NCI-H524 (cell line): ENCODE results near the gene TPD52L1.
A peak's percentile ranks its signal among the peaks of the same experiment; 100 is the strongest.

Source experiments
- DNase-seq, 2 experiments: peaks; one replicate each; lab custom pipeline; 2025; lab: John Stamatoyannopoulos, UW

Gene TPD52L1

DNA sequence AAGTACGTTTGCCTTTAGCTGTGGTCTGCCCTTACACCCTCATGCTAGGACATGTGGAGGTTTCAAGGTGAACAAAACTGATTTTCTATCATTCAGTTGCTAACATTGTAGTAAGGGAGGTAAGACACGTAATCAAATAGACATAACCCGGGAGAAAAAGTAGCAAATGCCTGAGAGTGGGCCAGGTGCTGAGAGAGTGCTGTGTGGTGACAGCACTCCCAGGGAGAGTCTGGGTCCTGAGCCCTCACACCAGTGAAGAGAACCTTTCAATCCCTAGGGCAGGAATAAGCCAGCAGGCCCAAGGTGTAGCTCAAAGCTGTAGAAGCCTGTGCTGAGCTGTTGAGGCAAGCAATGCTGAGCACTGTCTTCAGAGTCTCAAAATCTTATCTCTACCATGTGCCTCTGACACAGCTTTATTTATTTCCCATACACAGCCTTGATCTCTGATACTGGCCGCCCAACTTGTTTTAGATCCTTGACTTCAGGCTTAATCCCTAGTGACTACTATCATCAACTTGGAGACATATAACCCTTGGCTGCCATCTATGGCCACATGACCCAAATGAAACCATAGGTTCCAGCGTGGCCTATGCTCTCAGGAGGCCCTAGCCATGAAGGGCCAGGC, 55.2 kb downstream of the TPD52L1 start:
- no peak for DNase-seq

DNA sequence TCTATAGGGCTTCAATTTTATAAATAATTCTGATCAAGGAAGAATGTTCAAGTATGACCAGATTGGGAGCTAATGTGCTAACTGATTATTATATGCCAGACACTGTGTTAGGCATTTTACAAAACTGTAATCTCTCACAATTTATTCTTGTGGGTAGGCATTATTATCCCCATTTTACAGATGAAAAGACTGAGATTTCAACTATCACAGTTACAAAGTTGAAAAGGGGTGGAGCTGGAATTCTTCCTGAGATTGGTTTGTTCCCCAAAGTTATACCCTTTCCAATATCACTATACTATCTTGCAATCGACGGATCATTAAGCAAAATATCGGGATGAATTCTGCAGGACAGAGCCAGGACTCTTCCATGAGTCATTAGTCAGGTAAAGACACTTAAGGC, 57.1 kb downstream of the TPD52L1 start:
- no peak for DNase-seq

DNA sequence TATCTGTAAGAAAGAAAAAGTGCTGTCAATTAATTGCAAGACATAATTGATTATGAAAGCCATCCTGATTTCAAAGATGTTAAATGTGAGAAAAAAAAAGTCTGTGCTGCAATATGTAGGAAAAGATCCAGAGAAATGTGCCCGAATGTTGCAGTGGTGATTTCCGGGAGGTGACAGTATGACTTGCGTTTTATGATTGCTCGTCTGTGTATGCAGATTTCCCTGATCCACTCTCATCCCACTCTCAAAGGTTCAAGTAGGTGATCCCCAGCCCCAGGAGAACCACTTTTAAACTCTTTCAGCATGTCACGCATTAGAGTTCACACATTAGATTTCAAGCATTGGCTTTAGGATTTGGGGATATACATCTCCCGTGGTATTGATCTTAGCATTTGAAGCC, 57.8 kb downstream of the TPD52L1 start:
- peak in 1 of 2 experiments; percentile 11 for DNase-seq

DNA sequence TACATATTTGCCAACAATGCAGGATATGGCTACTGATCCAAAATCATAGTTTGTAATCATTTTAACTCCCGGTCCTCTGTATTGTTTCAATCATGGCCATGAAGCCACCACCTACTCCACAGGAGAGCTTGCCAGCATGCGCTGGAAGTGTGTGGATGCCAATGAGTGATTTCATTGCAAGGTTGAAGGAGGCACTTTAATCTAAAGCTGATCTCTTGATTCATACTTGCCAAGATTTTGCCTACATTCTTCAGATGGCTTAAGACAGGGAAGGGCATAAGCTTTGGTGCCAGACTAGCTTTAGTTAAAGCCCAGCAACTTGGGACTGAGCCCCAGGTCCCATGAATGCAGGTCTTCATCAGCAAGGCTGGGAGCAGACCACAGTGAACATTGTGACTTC, 58.8 kb downstream of the TPD52L1 start:
- DNase-seq = no peak

DNA sequence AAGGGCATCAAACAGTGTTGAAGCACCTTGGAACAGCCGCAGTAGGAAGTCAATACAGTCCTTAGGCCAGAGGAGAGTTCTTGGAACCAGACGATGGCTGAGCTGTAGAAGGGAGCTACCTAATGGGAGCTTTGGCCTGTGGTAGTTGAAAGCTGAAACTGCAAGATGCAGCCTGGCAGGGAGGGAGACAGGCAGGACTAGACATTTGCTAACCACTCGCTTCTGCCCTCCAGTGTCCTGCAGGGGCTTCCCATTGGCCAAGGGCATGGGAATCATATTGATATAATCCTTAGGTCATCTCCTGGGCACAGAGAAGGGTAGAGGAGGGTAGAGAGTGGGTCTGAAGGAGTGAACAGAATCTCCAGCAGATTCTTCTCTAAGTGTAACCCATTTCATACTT, 60.4 kb downstream of the TPD52L1 start:
- DNase-seq = no peak

DNA sequence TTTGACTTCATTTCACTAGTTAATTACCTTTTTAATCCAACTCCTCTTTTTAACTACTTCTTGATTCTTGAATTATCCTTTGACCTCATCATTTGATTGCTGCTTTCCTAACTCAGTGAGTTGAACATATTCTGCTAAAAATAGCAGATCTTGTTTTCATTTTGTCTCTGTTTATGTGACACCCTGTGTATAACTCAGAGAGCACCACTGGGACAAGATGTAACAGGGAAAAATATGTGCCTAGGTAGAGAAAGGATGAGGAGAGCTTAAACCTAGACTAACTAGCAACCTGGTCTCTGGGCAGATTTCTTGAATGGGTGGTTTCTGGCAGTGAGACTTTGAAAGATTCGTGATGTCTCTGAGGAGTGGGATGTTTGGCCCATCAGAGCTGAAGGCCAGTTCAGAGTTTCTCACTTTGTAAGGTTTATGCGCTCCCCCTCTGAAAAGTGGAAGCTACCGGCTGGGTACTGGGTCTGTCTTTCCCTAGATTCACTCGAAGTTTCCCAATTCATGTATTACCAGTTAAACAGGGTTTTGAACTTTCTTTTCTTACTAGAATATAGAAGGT, 61.8 kb downstream of the TPD52L1 start:
- DNase-seq = no peak

DNA sequence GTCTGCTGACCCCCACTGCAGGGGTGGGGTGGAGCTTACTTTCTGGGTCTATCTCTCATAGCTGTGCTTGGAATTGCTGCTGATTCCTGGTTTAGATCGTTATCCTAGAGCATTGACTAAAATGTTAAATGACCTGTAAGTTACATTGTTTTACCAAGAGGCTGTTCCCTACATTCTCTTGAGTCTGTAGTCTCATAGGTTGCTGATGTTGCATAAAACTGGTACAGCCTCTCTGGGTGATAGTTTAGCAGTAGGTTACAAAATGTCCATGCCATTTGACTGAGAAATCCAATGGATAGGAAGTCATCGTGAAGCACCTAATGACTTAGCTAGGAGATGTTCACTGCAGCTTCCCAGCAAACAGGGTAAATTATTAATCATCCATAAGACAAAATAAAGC, 62.4 kb downstream of the TPD52L1 start:
- no peak for DNase-seq

DNA sequence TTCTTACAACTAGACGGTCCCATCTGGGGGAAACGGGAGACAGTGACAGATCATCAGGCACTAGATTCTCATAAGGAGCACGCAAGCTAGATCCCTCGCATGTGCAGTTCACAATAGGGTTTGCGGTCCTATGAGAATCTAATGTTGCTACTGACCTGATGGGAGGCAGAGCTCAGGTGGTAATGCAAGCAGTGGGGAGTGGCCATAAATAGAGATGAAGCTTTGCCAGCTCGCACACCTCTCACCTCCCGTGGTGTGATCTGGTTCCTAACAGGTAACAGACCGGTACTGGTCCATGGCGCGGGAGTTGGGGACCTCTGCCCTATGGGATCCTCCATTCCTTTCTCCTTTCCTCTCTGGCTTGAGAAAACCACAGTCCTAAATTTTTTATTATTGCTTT, 63.8 kb downstream of the TPD52L1 start:
- no peak for DNase-seq

DNA sequence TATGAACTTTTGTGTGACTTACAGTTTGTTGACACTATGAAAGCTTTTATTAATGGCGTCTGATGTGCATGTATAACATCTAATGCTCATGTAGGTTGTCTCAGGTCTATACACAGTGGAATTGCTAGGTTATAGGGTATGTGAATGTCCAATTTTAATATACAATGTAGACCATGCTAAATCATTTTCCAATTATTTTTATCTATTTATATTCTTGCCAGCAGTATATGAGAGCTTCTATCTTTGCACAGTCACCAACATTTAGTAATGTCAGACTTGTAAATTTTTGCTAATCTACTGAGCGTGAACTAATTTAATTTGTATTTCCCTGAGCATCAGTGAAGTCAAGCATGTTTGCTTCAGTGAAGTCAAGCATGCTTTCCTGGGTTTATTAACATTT, 64.4 kb downstream of the TPD52L1 start:
- no peak for DNase-seq

DNA sequence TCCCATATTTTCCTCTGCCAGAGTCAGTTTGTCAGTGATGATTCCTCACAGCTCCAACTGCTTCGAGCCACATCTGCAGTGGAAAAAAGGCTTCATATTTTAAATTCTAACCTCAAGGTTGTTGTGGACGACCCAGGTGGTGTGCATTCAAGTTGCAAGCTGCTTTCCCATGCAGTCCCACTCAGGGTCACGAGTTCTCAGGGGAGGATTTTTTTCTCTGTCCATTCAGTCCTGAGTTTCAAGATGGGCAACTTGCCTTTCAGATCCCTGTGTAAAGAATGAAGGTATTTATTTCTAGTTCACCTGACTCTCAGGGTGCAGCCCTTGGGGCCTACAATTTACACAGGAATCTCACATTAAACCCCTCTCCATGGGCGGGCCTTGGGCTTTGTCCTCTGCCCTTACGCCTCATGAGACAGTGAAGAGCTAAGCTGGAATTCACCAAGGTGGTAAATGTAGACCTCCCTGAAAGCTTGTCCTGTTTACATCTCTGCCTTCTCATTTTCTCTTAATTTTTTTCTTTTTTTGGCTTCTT, 65.9 kb downstream of the TPD52L1 start:
- no peak for DNase-seq

DNA sequence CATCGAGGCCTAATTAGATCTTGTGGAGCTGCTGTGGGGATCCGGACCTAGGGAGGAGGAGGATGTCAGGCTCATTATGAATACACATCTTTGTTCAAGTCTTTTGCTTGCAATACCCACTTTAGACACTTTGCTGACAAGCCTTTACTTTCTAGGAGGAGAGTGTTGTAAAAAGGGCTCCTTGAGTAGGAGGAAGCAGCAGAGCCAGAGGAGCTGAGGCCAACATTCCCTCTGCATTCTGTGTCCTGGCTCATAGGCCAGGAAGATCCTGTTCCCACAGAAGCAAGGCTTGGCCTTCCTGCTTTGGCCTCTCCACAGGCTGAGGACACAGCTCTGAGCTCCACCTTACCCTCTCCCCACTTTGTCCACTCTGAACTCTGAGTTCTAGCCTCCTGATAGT, 67.1 kb downstream of the TPD52L1 start:
- no peak for DNase-seq

DNA sequence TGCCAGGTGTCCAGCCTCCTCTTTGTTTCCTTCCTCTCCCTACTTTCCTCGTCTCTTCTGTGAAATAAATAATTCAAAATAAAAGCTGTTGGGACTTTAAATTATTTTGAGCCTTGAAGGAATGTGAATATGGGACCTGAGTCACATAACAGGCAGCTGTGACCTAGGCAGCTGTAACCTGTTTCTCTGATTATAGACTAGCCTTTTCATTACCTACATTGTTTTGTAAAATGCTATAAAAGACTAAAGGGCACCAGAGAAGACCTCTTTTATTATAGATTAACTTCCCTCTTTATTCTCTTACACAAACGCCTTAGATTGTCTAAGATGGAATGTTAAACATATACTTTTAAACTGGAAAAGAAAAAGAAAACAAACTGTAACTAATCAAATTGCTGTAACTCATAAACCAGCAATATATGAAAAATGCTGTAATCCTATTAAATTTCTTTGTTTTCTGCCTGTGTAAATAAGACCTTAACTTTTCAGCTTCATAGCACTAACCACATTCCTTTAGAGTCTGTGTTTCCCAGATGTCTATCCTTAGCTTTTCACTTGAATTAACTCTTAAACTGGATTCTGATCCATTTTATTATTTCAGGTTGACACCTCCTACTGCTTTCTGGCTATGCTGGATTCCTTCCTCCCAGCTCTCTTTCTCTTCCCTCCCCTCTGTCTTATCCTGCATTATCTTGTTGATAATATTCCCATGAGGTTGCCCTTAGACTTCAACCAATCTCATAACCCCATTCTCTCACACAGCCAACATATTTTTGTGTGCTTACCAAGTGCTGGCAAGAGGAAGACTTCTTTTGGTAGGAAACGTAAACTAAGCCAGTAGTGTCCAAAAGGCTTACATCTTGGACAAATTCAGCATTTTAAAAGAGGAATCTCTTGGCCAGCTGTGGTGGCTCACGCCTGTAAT, 69.2 kb downstream of the TPD52L1 start:
- DNase-seq = no peak

DNA sequence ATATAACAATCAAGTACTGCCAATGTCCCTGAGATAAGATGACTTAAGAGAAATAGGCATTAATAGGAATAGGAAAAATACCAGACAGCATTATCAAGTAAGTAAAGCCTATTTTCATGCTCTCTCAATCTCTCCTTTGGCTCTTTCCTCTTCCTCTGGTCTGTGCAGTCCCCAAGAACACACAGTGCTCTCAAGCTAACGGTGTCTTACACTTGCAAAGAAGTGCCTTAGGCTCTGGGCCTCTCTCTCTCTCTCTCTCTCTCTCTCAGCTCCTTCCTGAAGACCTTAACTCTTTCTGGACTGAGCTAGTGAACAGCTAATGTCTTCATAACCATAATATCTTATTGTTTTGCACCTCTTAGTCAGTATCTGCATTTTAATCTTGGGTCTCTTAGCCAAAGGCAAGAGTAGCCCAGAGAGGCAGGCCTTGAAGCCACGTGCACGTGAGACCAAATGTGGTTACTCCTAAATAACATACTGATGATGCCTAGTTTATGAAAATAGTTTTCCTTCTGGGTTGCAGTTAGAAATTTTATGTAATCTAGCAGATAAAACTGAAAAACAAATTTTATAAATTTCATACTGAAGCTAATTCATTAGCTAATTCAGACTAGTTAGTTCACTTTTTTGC, 70.8 kb downstream of the TPD52L1 start:
- DNase-seq = no peak

DNA sequence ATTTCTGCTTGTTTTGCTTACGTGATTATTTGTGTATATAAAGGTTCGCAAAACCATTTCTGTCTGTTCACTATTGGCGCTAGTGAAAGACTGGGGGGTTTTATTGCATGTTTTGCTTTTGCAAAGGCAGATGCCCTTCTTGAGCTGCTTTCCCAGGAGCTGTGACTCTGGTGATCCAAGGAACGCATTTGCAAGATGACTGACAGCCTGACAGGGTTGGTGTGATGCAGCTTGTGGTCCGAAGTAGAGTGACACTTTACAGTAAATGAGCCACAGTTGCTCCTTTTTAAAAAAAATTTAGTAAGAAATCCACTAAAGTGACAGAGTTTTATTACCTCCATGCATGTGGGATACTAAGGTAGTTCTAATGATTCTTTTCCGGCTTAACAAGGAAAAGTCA, 73.7 kb downstream of the TPD52L1 start:
- DNase-seq = no peak

DNA sequence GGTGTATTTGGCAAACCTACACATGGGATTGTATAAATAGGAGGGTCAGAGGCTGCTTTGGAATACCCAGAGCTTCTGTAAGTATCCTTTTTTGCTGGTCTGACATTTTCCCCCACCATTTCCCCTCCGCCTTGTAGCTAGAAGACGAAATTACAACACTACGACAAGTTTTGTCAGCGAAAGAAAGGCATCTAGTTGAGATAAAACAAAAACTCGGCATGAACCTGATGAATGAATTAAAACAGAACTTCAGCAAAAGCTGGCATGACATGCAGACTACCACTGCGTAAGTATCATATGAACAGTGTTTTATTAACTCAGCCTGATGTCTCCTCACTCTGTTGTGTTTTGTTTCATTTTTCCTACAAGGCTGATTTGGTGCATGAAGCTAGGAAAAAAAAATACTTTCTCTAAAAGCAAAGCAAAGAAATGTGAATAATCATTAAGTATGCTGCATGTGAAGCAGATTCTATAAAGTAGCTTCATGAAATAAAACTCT, 75.5 kb downstream of the TPD52L1 start:
- DNase-seq = no peak

DNA sequence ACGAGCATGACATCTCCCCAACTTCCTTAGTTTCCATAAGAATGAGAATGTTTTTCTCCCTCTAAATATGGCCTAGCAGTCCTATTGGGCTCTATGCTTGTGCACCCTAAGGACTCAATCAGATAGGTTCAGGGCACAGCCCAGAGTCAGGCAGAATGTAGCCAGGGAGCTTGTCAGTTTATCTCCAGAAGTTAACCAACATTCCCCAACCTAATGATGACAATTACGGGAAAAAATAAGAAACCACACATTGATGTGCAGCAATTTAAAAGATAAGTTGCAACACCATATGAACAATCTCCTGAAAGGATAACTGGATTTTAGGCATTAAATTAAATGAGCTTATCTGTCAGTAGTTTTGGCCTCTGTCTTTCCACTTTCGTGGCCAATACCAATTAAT, 77.1 kb downstream of the TPD52L1 start:
- no peak for DNase-seq

DNA sequence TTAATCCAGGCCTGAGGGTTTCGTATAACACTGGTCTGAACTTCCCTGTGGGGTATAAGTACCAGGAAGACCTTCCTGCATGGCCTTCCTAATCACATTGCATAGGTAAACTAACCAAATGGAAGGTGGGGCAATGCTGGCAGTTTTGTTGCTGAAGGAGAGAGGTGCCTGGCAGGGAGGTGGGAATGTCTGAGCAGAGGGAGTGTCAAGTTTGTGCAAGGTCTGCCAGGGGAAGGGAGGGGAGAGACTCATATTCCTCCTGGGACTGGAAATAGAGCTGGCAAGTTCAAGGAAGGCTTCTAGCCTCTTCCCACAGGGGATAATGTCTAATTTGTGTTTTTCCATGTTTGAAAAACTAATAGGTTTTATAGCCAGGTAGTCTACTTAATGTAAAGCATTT, 77.6 kb downstream of the TPD52L1 start:
- no peak for DNase-seq

DNA sequence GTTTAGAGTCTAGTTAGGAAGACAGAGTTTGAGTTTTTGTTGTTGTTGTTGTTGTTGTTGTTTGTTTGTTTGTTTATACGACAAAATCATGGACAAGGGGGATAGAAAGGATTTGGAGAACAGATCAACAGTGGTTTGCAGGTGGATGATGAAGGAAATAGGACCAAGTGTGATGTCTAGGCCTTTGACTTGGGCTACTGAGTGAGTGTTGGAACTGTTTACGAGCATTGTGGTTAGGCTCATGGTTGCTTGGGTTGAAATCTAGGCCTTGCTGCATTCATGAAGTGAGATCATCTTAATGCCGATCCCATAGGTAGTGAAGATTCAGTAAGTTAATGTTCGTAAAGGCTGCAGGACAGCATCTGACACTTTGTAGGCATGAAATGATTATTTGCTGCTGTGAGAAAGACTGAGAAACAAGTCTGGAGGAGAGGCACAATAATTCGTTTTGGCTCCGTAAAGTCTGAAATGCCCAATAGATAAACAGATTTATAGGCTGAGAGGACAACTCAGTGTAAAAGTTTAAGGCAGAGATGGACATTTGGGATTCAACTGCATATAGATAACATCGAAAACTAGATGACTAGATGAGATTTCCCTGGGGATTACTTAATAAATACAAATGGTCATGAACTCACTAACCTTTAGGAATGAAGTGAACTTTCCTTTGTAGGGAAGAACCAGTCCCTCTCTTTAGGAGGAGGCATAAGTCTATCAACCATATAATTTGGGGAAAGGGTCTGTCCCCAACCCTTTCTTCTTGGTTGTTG, 78.2 kb downstream of the TPD52L1 start:
- DNase-seq = no peak

DNA sequence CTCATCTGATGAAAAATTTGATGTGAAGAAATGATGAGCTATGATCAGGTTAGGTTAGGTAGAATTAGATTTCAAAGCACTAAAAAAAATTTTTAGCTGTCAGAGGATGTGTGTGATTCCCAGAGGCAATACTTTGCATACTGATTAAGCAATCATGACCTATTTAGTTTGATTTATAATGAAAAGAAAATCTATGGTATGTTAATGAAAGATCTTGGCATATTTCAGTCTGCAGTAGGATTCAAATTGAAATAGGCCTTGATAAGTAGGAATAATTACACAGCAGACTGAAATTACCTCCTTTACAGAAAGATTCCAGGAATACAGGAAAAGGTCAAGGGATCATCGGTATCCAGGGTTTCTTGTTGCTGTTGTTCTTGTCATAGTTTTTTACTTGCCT, 78.9 kb downstream of the TPD52L1 start:
- DNase-seq = no peak

DNA sequence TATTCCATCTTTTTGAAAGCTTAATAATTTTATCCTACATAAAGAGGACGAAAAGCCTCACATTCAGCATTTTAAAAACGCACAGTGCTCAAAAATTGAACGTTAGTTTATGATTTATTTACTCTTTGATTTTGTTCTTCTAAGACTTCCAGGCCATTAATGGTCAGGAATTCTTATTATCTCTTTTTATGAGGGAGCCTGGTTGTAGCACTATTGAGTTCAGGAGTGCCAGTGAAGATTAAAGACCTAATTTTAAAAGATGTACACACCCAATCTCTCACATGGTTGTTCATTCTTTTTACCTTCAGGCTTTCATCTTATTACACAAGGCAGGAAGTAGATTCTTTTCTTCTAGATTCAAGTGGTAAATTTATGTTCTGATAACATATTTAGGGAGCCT, 79.6 kb downstream of the TPD52L1 start:
- DNase-seq = no peak

DNA sequence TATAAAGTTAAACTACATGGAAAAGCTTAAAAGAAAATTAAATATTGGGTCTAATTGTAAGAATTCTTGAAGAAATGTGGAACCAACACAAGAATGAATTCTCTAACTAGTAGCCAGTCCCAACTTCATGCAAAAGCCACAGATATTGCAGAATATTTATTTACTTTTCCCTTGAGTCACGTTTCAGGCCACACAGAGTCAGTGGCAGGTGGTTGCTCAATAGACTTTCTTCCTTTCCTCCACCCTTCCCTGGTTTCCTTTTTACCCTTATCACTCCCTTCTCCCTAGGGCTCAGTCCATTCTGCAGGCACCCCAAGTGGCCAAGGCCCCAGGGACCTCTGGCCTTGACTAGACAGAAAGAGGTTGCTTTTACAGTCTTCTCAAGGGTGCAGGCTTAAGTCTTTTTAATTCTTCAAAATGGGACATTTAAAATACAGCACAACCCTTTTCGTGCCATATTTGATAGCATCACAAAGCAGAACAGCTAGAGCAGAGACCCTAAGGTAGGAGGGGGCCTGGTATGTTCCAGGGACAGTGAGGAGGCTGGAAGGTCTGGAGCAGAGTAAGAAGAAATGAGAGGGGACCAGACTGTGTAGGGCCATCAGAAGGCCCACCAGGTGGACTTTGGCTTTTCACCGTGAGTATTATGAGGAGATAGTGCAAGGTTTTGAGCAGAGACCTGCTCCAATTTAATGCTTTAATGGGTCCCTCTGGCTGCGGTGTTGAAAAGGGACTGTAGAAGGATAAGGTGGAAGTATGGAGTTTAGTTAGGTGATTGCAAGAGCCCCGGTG, 83.2 kb downstream of the TPD52L1 start:
- no peak for DNase-seq
